GM21447 (cell line): ENCODE results near the gene PSME4.

Experiments
- ATAC-seq: cut with Tn5 transposase; IDR thresholded peaks from one replicate; pipeline ENCODE4 v1.9.1; 2021; ENCODE audit not compliant: unreplicated experiment

The PSME4 gene

GRCh38 chr2:53901192-53901591 lies 69.6 kb downstream of the PSME4 start:
- no peak for ATAC-seq

- no peak for ATAC-seq
Observed at GRCh38 chr2:53896864-53897263, 73.9 kb downstream of the PSME4 start.

DNA sequence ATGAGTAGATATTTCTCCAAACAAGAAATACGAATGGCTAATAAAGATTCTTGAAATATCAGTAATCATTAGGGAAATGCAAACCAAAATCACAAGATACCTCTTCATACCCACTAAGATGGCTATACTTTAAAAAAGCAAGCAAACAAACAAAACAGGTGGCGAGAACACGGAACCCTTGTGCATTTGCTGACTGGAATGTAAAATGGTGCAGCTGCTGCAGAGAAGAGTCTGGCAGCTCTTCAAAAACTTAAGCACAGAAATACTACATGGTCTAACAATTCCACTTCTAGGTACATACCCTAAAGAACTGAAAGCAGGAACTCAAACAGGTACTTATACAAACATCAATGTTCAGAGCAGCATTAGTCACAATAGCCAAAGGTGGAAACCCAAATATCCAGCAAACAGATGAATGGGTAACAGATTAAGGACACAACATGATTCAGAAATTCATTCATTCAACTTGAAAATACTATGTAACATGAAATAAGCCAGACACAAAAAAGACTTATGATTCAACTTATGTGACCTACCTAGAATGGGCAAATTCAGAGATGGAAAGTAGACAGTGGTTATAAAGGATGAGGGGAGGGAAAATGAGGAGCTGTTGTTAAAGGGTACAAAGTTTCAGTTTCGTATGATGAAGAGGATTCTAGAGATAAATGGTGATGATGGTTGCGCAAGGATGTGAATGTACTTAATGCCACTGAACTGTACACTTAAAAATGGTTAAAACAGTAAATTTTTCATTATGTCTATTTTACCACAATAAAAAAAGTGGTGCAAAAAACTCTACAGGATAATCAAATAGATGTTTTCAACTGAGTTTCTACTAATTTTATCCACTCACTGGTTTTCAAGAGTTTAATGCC lies 84.2 kb downstream of the PSME4 start:
- ATAC-seq = no peak

GRCh38 chr2:53884883-53885282 lies 85.9 kb downstream of the PSME4 start:
- no peak for ATAC-seq

- no peak for ATAC-seq
Observed at GRCh38 chr2:53881986-53882385, 88.8 kb downstream of the PSME4 start.

GRCh38 chr2:53881360-53881759 lies 89.4 kb downstream of the PSME4 start:
- no peak for ATAC-seq

- ATAC-seq = no peak
Observed at GRCh38 chr2:53880756-53881155, 90.0 kb downstream of the PSME4 start.

DNA sequence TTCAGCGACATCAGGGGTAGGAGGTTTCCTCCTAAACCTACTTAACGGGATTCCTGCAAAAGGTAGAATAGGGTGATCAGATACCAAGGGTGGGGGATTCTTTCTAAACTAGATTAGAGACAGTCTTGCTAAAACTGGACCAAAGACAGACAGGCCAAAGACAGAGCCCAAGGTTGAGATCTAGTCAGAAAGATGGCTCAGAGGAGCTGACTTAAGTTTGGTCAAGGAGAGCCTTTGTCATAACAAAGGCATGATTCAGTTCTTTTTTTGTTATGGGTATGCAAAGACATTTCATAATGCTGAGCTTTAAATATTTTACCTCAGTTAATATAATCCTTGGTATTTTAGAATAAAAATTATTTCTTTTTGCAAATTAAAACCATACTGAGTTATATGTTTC lies 93.2 kb downstream of the PSME4 start:
- no peak for ATAC-seq

DNA sequence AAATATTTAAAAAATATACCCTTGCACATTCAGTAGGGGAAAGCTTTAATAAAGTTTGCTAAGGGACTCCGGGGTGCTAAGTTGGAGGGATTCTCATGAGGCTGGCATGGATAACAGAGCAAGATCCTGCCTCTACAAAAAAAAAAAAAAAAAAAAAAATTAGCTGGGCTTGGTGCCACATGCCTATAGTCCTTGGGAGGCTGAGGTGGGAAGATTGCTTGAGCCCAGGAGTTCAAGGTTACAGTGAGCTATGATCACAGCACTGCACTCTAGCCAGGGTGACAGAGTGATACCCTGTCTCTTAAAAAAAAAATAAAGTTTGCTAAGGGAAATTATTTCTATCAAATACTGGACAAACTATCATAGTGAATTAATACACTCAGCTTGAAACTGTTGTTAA lies 93.7 kb downstream of the PSME4 start:
- ATAC-seq = no peak

GRCh38 chr2:53874401-53874950 lies 96.3 kb downstream of the PSME4 start:
- no peak for ATAC-seq

- no peak for ATAC-seq
Observed at GRCh38 chr2:53867773-53868172, 103.0 kb downstream of the PSME4 start.

DNA sequence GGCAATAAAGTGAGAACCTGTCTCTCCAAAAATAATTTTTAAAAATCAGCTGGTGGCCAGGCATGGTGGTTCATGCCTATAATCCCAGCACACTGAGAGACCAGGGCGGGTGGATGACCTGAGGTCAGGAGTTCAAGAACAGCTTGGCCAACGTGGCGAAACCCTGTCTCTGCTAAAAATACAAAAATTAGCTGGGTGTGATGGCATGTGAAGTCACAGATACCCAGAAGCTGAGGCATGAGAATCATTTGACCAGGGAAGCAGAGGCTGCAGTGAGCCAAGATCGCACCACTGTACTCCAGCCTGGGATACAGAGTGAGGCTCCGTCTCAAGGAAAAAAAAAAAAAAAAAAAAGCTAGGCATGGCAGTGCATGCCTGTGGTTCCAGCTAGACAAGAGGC lies 103.6 kb downstream of the PSME4 start:
- ATAC-seq = no peak

DNA sequence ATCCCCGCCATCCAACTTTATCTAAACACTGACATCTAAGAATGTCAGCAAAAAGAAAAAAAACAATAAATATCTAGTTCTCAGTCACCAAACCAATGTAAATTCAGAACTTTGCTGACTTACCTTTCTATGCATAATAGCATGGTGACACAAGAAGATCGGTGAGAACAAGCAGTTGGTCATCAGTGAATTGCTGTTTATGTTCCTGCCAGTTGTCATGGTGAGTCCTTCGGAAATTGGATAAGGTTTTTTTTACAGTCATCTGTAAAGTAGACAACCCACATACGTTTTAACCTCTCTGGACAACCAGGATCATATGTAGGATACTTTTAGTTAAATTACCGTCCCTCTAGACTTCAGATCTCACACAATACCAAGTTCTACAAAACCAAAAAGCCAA lies 104.8 kb downstream of the PSME4 start:
- no peak for ATAC-seq

DNA sequence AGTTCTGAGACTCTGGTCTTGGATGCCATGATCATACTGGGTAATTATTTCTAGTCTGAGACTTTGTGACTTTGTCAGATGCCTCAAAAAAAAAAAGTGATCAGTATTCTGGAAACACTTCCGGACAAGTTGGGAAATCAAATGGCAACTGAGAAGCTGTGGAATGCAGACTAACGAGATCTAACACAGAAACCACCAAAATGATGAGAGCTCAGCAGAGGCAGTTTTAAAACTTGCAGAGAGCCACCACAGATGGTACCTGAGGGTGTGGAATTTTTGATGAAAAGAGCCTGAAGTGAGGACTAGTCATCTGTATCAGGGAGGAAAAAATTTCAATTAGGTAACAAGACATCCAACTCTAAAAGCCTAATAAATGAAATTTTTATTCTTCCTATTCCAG lies 105.5 kb downstream of the PSME4 start:
- ATAC-seq = no peak

- no peak for ATAC-seq
Observed at GRCh38 chr2:53863538-53864227, 107.1 kb downstream of the PSME4 start.

- no peak for ATAC-seq
Observed at GRCh38 chr2:53861824-53862223, 109.0 kb downstream of the PSME4 start.

- no peak for ATAC-seq
Observed at GRCh38 chr2:53859206-53860181, 111.3 kb downstream of the PSME4 start, which contains the start of gene GPR75. TSS of gene GPR75 (minus strand) at chr2:53859967. CDS start at chr2:53854756, 5,211 bp downstream.

DNA sequence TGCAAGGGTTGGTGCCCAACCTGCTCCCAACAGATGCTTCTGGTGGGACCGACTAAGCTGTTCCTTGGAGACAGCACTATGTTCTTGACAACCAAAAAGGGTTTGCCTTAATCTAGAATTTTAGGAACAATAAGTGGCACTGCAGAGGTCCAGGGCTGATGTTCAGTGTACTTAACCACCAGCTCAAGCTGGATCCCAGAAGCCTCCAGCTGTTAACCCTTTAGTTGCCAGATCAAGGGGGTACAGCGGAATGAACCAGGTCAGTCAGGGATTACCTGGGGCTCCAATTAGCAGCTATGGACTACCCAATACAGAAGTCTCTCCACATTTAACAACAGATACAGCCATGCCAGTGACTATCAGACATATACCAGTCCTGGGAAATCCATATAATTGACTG lies 114.5 kb downstream of the PSME4 start:
- no peak for ATAC-seq

DNA sequence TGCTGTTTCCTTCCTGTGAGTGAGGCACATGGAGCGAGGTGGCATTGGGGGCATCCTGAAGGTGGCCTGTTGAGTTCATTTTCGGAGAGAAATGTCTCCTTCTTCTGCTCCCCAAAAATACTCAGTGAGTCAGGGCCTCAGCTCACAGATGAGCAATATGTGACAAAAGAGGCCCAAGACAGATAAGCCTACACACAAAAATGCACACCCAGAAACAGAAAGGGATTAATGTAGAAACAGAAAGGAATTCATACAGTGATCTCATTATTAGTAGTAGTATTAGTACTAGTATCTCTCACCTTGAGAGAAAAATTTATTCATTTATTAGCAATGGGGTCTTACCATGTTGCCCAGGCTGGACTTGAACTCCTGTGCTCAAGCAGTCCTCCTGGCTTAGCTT lies 116.1 kb downstream of the PSME4 start:
- no peak for ATAC-seq

- no peak for ATAC-seq
Observed at GRCh38 chr2:53852532-53852931, 118.3 kb downstream of the PSME4 start.
